Tongue (tissue), 3 donors: ENCODE measurements around the gene KRTAP4-1. TPM values are rescaled to one million over a fixed set of nuclear protein-coding genes. Genes with fewer than 3 reads are reported as not detected.
"Not testable (repeated sequence)": the region's sequence is repeated elsewhere in the genome, so short reads cannot be mapped to it uniquely, and the experiment has no call there.

Experiments used
- DNase-seq: peaks from one replicate; pipeline ENCODE4 v3.0.0-alpha.2; 2015
- small RNA-seq: library from RNA; depleted of rRNA; stranded (forward); fragments of <200 nt; gene quantifications from one replicate; pipeline ENCODE3, GENCODE V24; 2014; ENCODE audit warnings: low replicate concordance
- total RNA-seq: library from RNA; depleted of rRNA; stranded (reverse); fragments of >200 nt; gene quantifications from one replicate; pipeline ENCODE4 v1.2.3, GENCODE V29; 2014

KRTAP4-1 gene
- total RNA-seq, 1 donor from 2014 or later, result not detected

- no peak for DNase-seq
Measured at GRCh38 chr17:41171886-41172285, 12.8 kb downstream of the KRTAP4-1 start.

- DNase-seq, result no peak
Measured at GRCh38 chr17:41168121-41168520, 16.6 kb downstream of the KRTAP4-1 start, which contains the start of gene KRTAP4-3. Gene KRTAP4-3, minus strand, starts transcription at chr17:41168221. Its CDS starts 49 bp downstream, at chr17:41168172.

- DNase-seq, result no peak
Measured at GRCh38 chr17:41167561-41167960, 17.1 kb downstream of the KRTAP4-1 start.

GRCh38 chr17:41163828-41164227 lies 20.9 kb downstream of the KRTAP4-1 start:
- no peak for DNase-seq

- no peak for DNase-seq
Measured at GRCh38 chr17:41160648-41161047, 24.1 kb downstream of the KRTAP4-1 start, which contains the start of gene KRTAP4-4. Gene KRTAP4-4, minus strand, starts transcription at chr17:41160748. Its CDS starts 57 bp downstream, at chr17:41160691.

- DNase-seq, result not testable (repeated sequence)
Measured at GRCh38 chr17:41160190-41160589, 24.5 kb downstream of the KRTAP4-1 start.

- no peak for DNase-seq
Measured at GRCh38 chr17:41153856-41154255, 30.9 kb downstream of the KRTAP4-1 start.

GRCh38 chr17:41151525-41151924 lies 33.2 kb downstream of the KRTAP4-1 start:
- DNase-seq, result no peak

GRCh38 chr17:41150026-41150425 lies 34.7 kb downstream of the KRTAP4-1 start:
- DNase-seq, result no peak

- DNase-seq, result no peak
Measured at GRCh38 chr17:41149652-41149985, 35.1 kb downstream of the KRTAP4-1 start, which contains the start of gene KRTAP4-5. Gene KRTAP4-5, minus strand, starts transcription at chr17:41149825. Its CDS starts 58 bp downstream, at chr17:41149767.

- DNase-seq, result not testable (repeated sequence)
Measured at GRCh38 chr17:41148971-41149651, 35.6 kb downstream of the KRTAP4-1 start.

- no peak for DNase-seq
Measured at GRCh38 chr17:41147531-41148204, 37.0 kb downstream of the KRTAP4-1 start.

- no peak for DNase-seq
Measured at GRCh38 chr17:41145261-41145660, 39.5 kb downstream of the KRTAP4-1 start.

GRCh38 chr17:41144846-41145245 lies 39.9 kb downstream of the KRTAP4-1 start:
- no peak for DNase-seq

- DNase-seq, result no peak
Measured at GRCh38 chr17:41141361-41141760, 43.4 kb downstream of the KRTAP4-1 start.

- DNase-seq, result no peak
Measured at GRCh38 chr17:41140360-41141131, 44.2 kb downstream of the KRTAP4-1 start, which contains the start of gene KRTAP4-6. Gene KRTAP4-6, minus strand, starts transcription at chr17:41140544. Its CDS starts 57 bp downstream, at chr17:41140487.

- not testable (repeated sequence) for DNase-seq
Measured at GRCh38 chr17:41139865-41140264, 44.8 kb downstream of the KRTAP4-1 start.

Small RNAs within 50 kb of the gene (small RNA-seq; reads per million reads assigned to genes)
- gene KRTAP4-17P, result not detected

Other genes starting within 250 kb of the KRTAP4-1 start
- gene KRT23, start 247.3 kb downstream of the KRTAP4-1 start, total RNA-seq, result 26.3 TPM
- 1.8 TPM for gene KRT39, start 218.0 kb downstream of the KRTAP4-1 start, total RNA-seq
- 7.7 TPM for gene KRT40, start 200.6 kb downstream of the KRTAP4-1 start, total RNA-seq
- gene KRTAP3-3, start 190.7 kb downstream of the KRTAP4-1 start, total RNA-seq, result not detected
- not detected for gene KRTAP3-2, start 185.0 kb downstream of the KRTAP4-1 start, total RNA-seq
- gene KRTAP3-1, start 175.8 kb downstream of the KRTAP4-1 start, total RNA-seq, result not detected
- gene KRTAP1-5, start 157.7 kb downstream of the KRTAP4-1 start, total RNA-seq, result not detected
- not detected for gene KRTAP1-4, start 154.7 kb downstream of the KRTAP4-1 start, total RNA-seq
- not detected for gene KRTAP1-3, start 150.0 kb downstream of the KRTAP4-1 start, total RNA-seq
- not detected for gene KRTAP1-1, start 143.5 kb downstream of the KRTAP4-1 start, total RNA-seq
- not detected for gene KRTAP2-1, start 137.6 kb downstream of the KRTAP4-1 start, total RNA-seq
- gene KRTAP2-2, start 129.7 kb downstream of the KRTAP4-1 start, total RNA-seq, result not detected
- not detected for gene KRTAP2-3, start 124.8 kb downstream of the KRTAP4-1 start, total RNA-seq
- gene KRTAP2-4, start 119.0 kb downstream of the KRTAP4-1 start, total RNA-seq, result not detected
- gene KRTAP4-7, start 100.8 kb downstream of the KRTAP4-1 start, total RNA-seq, result not detected
- gene KRTAP4-8, start 86.8 kb downstream of the KRTAP4-1 start, total RNA-seq, result not detected
- gene KRTAP4-16, start 82.7 kb downstream of the KRTAP4-1 start, total RNA-seq, result not detected
- gene KRTAP4-9, start 79.5 kb downstream of the KRTAP4-1 start, total RNA-seq, result not detected
- not detected for gene KRTAP4-11, start 66.5 kb downstream of the KRTAP4-1 start, total RNA-seq
- gene KRTAP4-12, start 60.7 kb downstream of the KRTAP4-1 start, total RNA-seq, result not detected
- gene KRTAP4-6, start 44.4 kb downstream of the KRTAP4-1 start, total RNA-seq, result not detected
- not detected for gene KRTAP4-5, start 35.1 kb downstream of the KRTAP4-1 start, total RNA-seq
- not detected for gene KRTAP4-4, start 24.2 kb downstream of the KRTAP4-1 start, total RNA-seq
- gene KRTAP4-3, start 16.7 kb downstream of the KRTAP4-1 start, total RNA-seq, result not detected
- gene KRTAP4-2, start 6.7 kb downstream of the KRTAP4-1 start, total RNA-seq, result not detected
- gene KRTAP9-1, start 5.0 kb upstream of the KRTAP4-1 start, total RNA-seq, result not detected
- gene KRTAP9-2, start 41.7 kb upstream of the KRTAP4-1 start, total RNA-seq, result not detected
- gene KRTAP9-3, start 47.5 kb upstream of the KRTAP4-1 start, total RNA-seq, result not detected
- not detected for gene KRTAP9-8, start 53.1 kb upstream of the KRTAP4-1 start, total RNA-seq
- gene KRTAP9-4, start 64.8 kb upstream of the KRTAP4-1 start, total RNA-seq, result not detected
- not detected for gene KRTAP9-9, start 70.5 kb upstream of the KRTAP4-1 start, total RNA-seq
- gene KRTAP9-6, start 80.5 kb upstream of the KRTAP4-1 start, total RNA-seq, result not detected
- not detected for gene KRTAP9-7, start 90.8 kb upstream of the KRTAP4-1 start, total RNA-seq
- not detected for gene KRTAP29-1, start 117.9 kb upstream of the KRTAP4-1 start, total RNA-seq
- gene KRTAP16-1, start 124.4 kb upstream of the KRTAP4-1 start, total RNA-seq, result not detected
- 1.0 TPM for gene KRTAP17-1, start 130.8 kb upstream of the KRTAP4-1 start, total RNA-seq
- gene KRT33A, start 165.9 kb upstream of the KRTAP4-1 start, total RNA-seq, result not detected
- gene KRT33B, start 184.9 kb upstream of the KRTAP4-1 start, total RNA-seq, result 0.21 TPM
- 0.51 TPM for gene KRT34, start 197.4 kb upstream of the KRTAP4-1 start, total RNA-seq
- gene KRT31, start 212.7 kb upstream of the KRTAP4-1 start, total RNA-seq, result 6.1 TPM
- gene KRT37, start 239.7 kb upstream of the KRTAP4-1 start, total RNA-seq, result not detected